H1 (cell line): Measurements from ENCODE around the gene WDR27. TPM values are rescaled to one million over a fixed set of nuclear protein-coding genes. Genes with fewer than 3 reads are reported as not detected.

Experiments used
- CTCF ChIA-PET: fragments of 300-600 bp; sonication (Branson Sonifier 250); formaldehyde crosslinking; loops from one replicate; lab custom pipeline; 2021; ENCODE audit not compliant: partially characterized antibody; lab: Charles Lee
- POLR2A ChIA-PET: fragments of 300-600 bp; sonication (Branson Sonifier 250); formaldehyde crosslinking; loops from one replicate; lab custom pipeline; 2021; ENCODE audit warnings: inconsistent platforms; ENCODE audit not compliant: partially characterized antibody; lab: Charles Lee
- DNase-seq, 2 experiments: peaks; one replicate each; pipeline versions ENCODE4 v3.0.0 to v3.0.0-alpha.2; 2010 to 2022; ENCODE audit warnings: low spot score in 2 of 2, low read depth in 1 of 2, mixed read lengths in 1 of 2
- FAIRE-seq: peaks from 2 replicates; lab custom pipeline; 2011; peaks lifted over from hg19 to GRCh38; lab: Jason Lieb, UNC
- H2AFZ ChIP-seq: 2 replicates; pipeline ENCODE4 v1.8.1; 2012; ENCODE audit warnings: low read length, inconsistent platforms
- H2AK5ac ChIP-seq: 2 replicates; pipeline ENCODE4 v1.6.1; 2013; ENCODE audit warnings: low read depth, low read length
- H2BK120ac ChIP-seq: replicated peaks from 2 replicates; pipeline ENCODE3; 2013; ENCODE audit warnings: low read depth, low read length, inconsistent platforms
- H2BK12ac ChIP-seq: 2 replicates; pipeline ENCODE4 v1.6.1; 2013; ENCODE audit warnings: low read depth, low read length
- H2BK15ac ChIP-seq: 2 replicates; pipeline ENCODE4 v1.6.1; 2013; ENCODE audit warnings: low read length
- H2BK20ac ChIP-seq: 2 replicates; pipeline ENCODE4 v1.6.1; 2013; ENCODE audit warnings: low read length
- H2BK5ac ChIP-seq: 2 replicates; pipeline ENCODE4 v1.6.1; 2013; ENCODE audit warnings: low read depth, low read length
- H3K14ac ChIP-seq: 2 replicates; pipeline ENCODE4 v1.6.1; 2013; ENCODE audit warnings: inconsistent platforms; ENCODE audit not compliant: insufficient read length
- H3K18ac ChIP-seq: 2 replicates; pipeline ENCODE4 v1.6.1; 2013; ENCODE audit warnings: low read length; ENCODE audit errors: extremely low read depth
- H3K23ac ChIP-seq: 2 replicates; pipeline ENCODE4 v1.6.1; 2013; ENCODE audit warnings: inconsistent platforms; ENCODE audit not compliant: insufficient read length
- H3K23me2 ChIP-seq: 2 replicates; pipeline ENCODE4 v1.6.1; 2013; ENCODE audit warnings: low read depth, low read length
- H3K27ac ChIP-seq: 2 replicates; pipeline ENCODE4 v1.6.1; 2011; ENCODE audit warnings: low read depth, low read length, inconsistent platforms
- H3K27me3 ChIP-seq, 4 experiments: replicated peaks in 1 of 4; 1 replicate in 1 of 4; 2 replicates in 3 of 4; pipeline versions ENCODE4 v1.6.1 to v1.8.1; 2011 to 2013; ENCODE audit warnings: low read length in 3 of 4, mild to moderate bottlenecking in 3 of 4, inconsistent platforms in 2 of 4, mixed read lengths in 2 of 4, moderate library complexity in 1 of 4; ENCODE audit not compliant: control insufficient read depth in 3 of 4, insufficient read depth in 3 of 4; ENCODE audit errors: extremely low read depth in 1 of 4
- H3K36me3 ChIP-seq, 4 experiments: 2 replicates each; pipeline versions ENCODE4 v1.6.1 to v1.8.1; 2011 to 2013; ENCODE audit warnings: mild to moderate bottlenecking in 4 of 4, low read length in 3 of 4, moderate library complexity in 2 of 4, control low read depth in 1 of 4, inconsistent platforms in 1 of 4; ENCODE audit not compliant: insufficient read depth in 4 of 4, control insufficient read depth in 2 of 4
- H3K4ac ChIP-seq: replicated peaks from 2 replicates; pipeline ENCODE3; 2013; ENCODE audit warnings: low read length, low read depth, mixed read lengths, inconsistent platforms; ENCODE audit not compliant: insufficient read length
- H3K4me1 ChIP-seq, 4 experiments: replicated peaks in 1 of 4; 1 replicate in 1 of 4; 2 replicates in 3 of 4; pipeline versions ENCODE4 v1.6.1 to v1.8.1; 2011 to 2013; ENCODE audit warnings: low read length in 3 of 4, inconsistent platforms in 2 of 4, mixed read lengths in 1 of 4; ENCODE audit not compliant: insufficient read depth in 4 of 4, control insufficient read depth in 3 of 4
- H3K4me2 ChIP-seq, 2 experiments: 2 replicates each; pipeline versions ENCODE4 v1.6.1 to v1.8.1; 2011 to 2013; ENCODE audit warnings: low read depth in 2 of 2, low read length in 2 of 2, control low read depth in 1 of 2, inconsistent platforms in 1 of 2, mild to moderate bottlenecking in 1 of 2; ENCODE audit not compliant: insufficient read depth in 1 of 2
- H3K4me3 ChIP-seq, 4 experiments: fragments of 200-600, 300-600 bp in 1 of 4; sonication (generic), shearing (Covaris generic), sonication (Bioruptor Twin) in 1 of 4; 2 replicates each; pipeline versions ENCODE4 v1.5.1 to v1.8.1; 2011 to 2016; ENCODE audit warnings: low read length in 4 of 4, low read depth in 3 of 4, control low read depth in 2 of 4, inconsistent platforms in 2 of 4, mild to moderate bottlenecking in 2 of 4, mixed read lengths in 1 of 4, moderate library complexity in 1 of 4; ENCODE audit not compliant: insufficient read depth in 2 of 4; ENCODE audit errors: extremely low read depth in 1 of 4
- H3K56ac ChIP-seq: replicated peaks from 2 replicates; pipeline ENCODE3; 2013; ENCODE audit warnings: low read depth, mild to moderate bottlenecking, mixed read lengths, low read length, inconsistent platforms; ENCODE audit not compliant: insufficient read length
- H3K79me1 ChIP-seq: 2 replicates; pipeline ENCODE4 v1.6.1; 2013; ENCODE audit warnings: low read depth, low read length, control low read depth
- H3K79me2 ChIP-seq, 2 experiments: 2 replicates each; pipeline versions ENCODE4 v1.6.1 to v1.8.1; 2012 to 2013; ENCODE audit warnings: low read length in 2 of 2, mild to moderate bottlenecking in 2 of 2, inconsistent platforms in 1 of 2; ENCODE audit not compliant: insufficient read depth in 2 of 2, control insufficient read depth in 1 of 2
- H3K9ac ChIP-seq, 4 experiments: replicated peaks in 1 of 4; 1 replicate in 1 of 4; 2 replicates in 3 of 4; pipeline versions ENCODE4 v1.6.1 to v1.8.1; 2011 to 2013; ENCODE audit warnings: low read depth in 3 of 4, low read length in 3 of 4, control low read depth in 2 of 4, mild to moderate bottlenecking in 2 of 4, moderate library complexity in 2 of 4, inconsistent platforms in 1 of 4; ENCODE audit errors: extremely low read depth in 1 of 4
- H3K9me3 ChIP-seq, 2 experiments: 2 replicates each; pipeline versions ENCODE4 v1.6.1 to v1.8.1; 2012 to 2013; ENCODE audit warnings: mild to moderate bottlenecking in 2 of 2, moderate library complexity in 2 of 2, control low read depth in 1 of 2, inconsistent platforms in 1 of 2, low read depth in 1 of 2, low read length in 1 of 2, mixed read lengths in 1 of 2; ENCODE audit not compliant: insufficient read depth in 2 of 2
- H4K20me1 ChIP-seq, 2 experiments: replicated peaks in 1 of 2; 2 replicates each; pipeline versions ENCODE3 to v1.8.1; 2011 to 2013; ENCODE audit warnings: inconsistent platforms in 2 of 2, low read length in 2 of 2, mild to moderate bottlenecking in 1 of 2; ENCODE audit not compliant: insufficient read depth in 2 of 2, control insufficient read depth in 1 of 2
- H4K5ac ChIP-seq: 2 replicates; pipeline ENCODE4 v1.6.1; 2013; ENCODE audit warnings: low read length, low read depth, mixed read lengths, inconsistent platforms; ENCODE audit not compliant: insufficient read length
- H4K8ac ChIP-seq: 2 replicates; pipeline ENCODE4 v1.8.0; 2013; ENCODE audit warnings: mild to moderate bottlenecking, moderate library complexity, low read length, inconsistent platforms; ENCODE audit not compliant: insufficient read depth; ENCODE audit errors: extremely low read depth
- H4K91ac ChIP-seq: replicated peaks from 2 replicates; pipeline ENCODE3; 2013; ENCODE audit warnings: low read length, mixed read lengths, inconsistent platforms; ENCODE audit not compliant: insufficient read length
- BRCA1 ChIP-seq: IDR thresholded peaks from 2 replicates; pipeline ENCODE4 v1.6.1; 2012; ENCODE audit warnings: low read depth, low read length, improper control_type of control experiment
- CHD2 ChIP-seq: IDR thresholded peaks from 2 replicates; pipeline ENCODE4 v1.6.1; 2012; ENCODE audit warnings: low read length, improper control_type of control experiment
- CTBP2 ChIP-seq: IDR thresholded peaks from 2 replicates; pipeline ENCODE4 v1.7.0; 2011; ENCODE audit warnings: borderline replicate concordance, mild to moderate bottlenecking, moderate library complexity, mixed read lengths, low read length; ENCODE audit not compliant: insufficient read depth, insufficient read length
- FOSL1 ChIP-seq: IDR thresholded peaks from 2 replicates; pipeline ENCODE4 v1.6.1; 2011; ENCODE audit warnings: mild to moderate bottlenecking, low read depth, low read length, moderate library complexity; ENCODE audit not compliant: insufficient read depth
- KDM1A ChIP-seq: fragments of 200-600, 300-600 bp; sonication (generic); IDR thresholded peaks from 2 replicates; pipeline ENCODE4 v1.7.1; 2016; ENCODE audit warnings: mild to moderate bottlenecking, low read length, borderline replicate concordance
- SP1 ChIP-seq: IDR thresholded peaks from 2 replicates; pipeline ENCODE4 v1.6.1; 2011; ENCODE audit warnings: low read depth, low read length
- SRF ChIP-seq: IDR thresholded peaks from 2 replicates; pipeline ENCODE4 v1.6.1; 2011; ENCODE audit warnings: mild to moderate bottlenecking, low read depth, low read length, moderate library complexity
- WGBS, 2 experiments: shearing (Covaris generic) in 1 of 2; methylation state at CpG; one replicate each; pipeline versions ENCODE4 v1.1.6 to v1.1.7; 2013 to 2015; ENCODE audit warnings: low lambda C conversion rate in 2 of 2, mixed read lengths in 2 of 2, inconsistent platforms in 1 of 2, low coverage in 1 of 2, missing lambda C conversion rate in 1 of 2; ENCODE audit not compliant: insufficient replicate concordance in 2 of 2, insufficient coverage in 1 of 2, insufficient read length in 1 of 2; ENCODE audit errors: extremely low coverage in 1 of 2, missing lambda C conversion rate in 1 of 2; 5-methylcytosine and 5-hydroxymethylcytosine counted together
- polyA plus RNA-seq, 7 experiments: library from polyadenylated mRNA; depleted of rRNA in 3 of 7; stranded (reverse) in 5 of 7; unstranded in 2 of 7; fragments of >200 nt in 5 of 7; fragments of 200-250 nt in 2 of 7; gene quantifications; 1 replicate in 5 of 7; 2 replicates in 1 of 7; 4 replicates in 1 of 7; pipeline versions ENCODE4 v1.2.1 to v1.2.3, GENCODE V29; 2011 to 2013; ENCODE audit warnings: missing spikeins in 2 of 7, mixed read lengths in 2 of 7
- total RNA-seq: library from RNA; stranded (reverse); fragmentation: NEBNext Ultra II Directional; extraction: Animal tissue kit (Norgen Biotek cat#: 25700); gene quantifications from 2 replicates; pipeline ENCODE4 v1.2.1, GENCODE V29; 2021

WDR27 gene
- total and polyA plus RNA-seq, 2 of the 8 experiments (the other 6 are each of a cell fraction or from before 2014, with no cell fraction given) = 53.6 to 68.6 TPM

GRCh38 chr6:169660751-169661390, 41.0 kb downstream of the WDR27 start:
- no peak overlapping the region for H2AK5ac ChIP-seq
- TF ChIP-seq CTBP2 = no peak
- TF ChIP-seq SRF = no peak
- no peak for TF ChIP-seq CHD2
- no peak for TF ChIP-seq KDM1A
- no peak for TF ChIP-seq BRCA1
- no peak for TF ChIP-seq SP1
- TF ChIP-seq FOSL1 = no peak
- TF ChIP-seq, all 59 proteins: peak for 0
- no peak overlapping the region for H3K27ac ChIP-seq
- no peak overlapping the region for H2BK120ac ChIP-seq
- no peak overlapping the region for H3K4ac ChIP-seq
- H3K79me1 ChIP-seq = no peaks in the 10 kb centered on the region
- no peaks in the 10 kb centered on the region for H3K4me1 ChIP-seq
- H2BK15ac ChIP-seq = no peak overlapping the region
- H3K23ac ChIP-seq = no peak overlapping the region
- H4K5ac ChIP-seq = no peak overlapping the region
- H4K20me1 ChIP-seq = peaks cover 0 to 9% of the 10 kb centered on the region in 2 experiments
- H3K4me2 ChIP-seq = no peak overlapping the region
- no peak overlapping the region for H3K18ac ChIP-seq
- DNase-seq (no peak), FAIRE-seq (no peak)
- H4K91ac ChIP-seq = no peak overlapping the region
- ChIA-PET POLR2A (no interaction called here), CTCF (interaction anchor here (0.7 to 1.6 kb wide), 3 partner anchors 9 to 704 kb away, joined by 3 to 4 read pairs (median 3); no protein-coding TSS in a partner anchor)
- H3K56ac ChIP-seq = no peak overlapping the region
- no peak overlapping the region for H4K8ac ChIP-seq
- no peak overlapping the region for H3K14ac ChIP-seq
- H2BK5ac ChIP-seq = no peak overlapping the region
- no peak overlapping the region for H3K9ac ChIP-seq
- H3K27me3 ChIP-seq = no peaks in the 10 kb centered on the region
- H3K9me3 ChIP-seq = peaks cover 3 to 11% of the 10 kb centered on the region in 2 experiments; a peak in 1 of 4 replicates
- H3K36me3 ChIP-seq = peaks cover 17 to 78% (median 50%) of the 10 kb centered on the region in 4 experiments
- H3K4me3 ChIP-seq = no peak overlapping the region
- no peak overlapping the region for H2BK20ac ChIP-seq
- no peak overlapping the region for H2AFZ ChIP-seq
- no peaks in the 10 kb centered on the region for H3K79me2 ChIP-seq
- WGBS, 2 experiments = 93% methylated on average over 24 of the region's 26 CpGs; no CpG with 5 or more reads in 1 of the 2 experiments
- H2BK12ac ChIP-seq = no peak overlapping the region
- no peaks in the 10 kb centered on the region for H3K23me2 ChIP-seq
